A673 (cell line): ENCODE data around the gene FKBP4. TPM values are rescaled to one million over a fixed set of nuclear protein-coding genes. Genes with fewer than 3 reads are reported as not detected.

ENCODE experiments used
- BruUV-seq: library from RNA; stranded (reverse); fragments of 400-500 nt; replicated peaks from 2 replicates; lab custom pipeline; 2021; lab: Mats Ljungman, UMichigan
- CTCF ChIA-PET: fragments of 300-600 bp; sonication (Branson Sonifier 250); formaldehyde crosslinking; loops from one replicate; lab custom pipeline; 2022; ENCODE audit warnings: antibody characterized with exemption; lab: Charles Lee
- POLR2A ChIA-PET: fragments of 300-600 bp; sonication (Branson Sonifier 250); formaldehyde crosslinking; loops from one replicate; lab custom pipeline; 2022; ENCODE audit warnings: antibody characterized with exemption; ENCODE audit not compliant: low non-redundant PET; lab: Charles Lee
- DNase-seq: peaks from one replicate; pipeline ENCODE4 v3.0.0-alpha.2; 2015; ENCODE audit warnings: low spot score
- H3K27ac ChIP-seq: fragments of 200-600 bp; sonication (generic); 2 replicates; pipeline ENCODE4 v1.5.1; 2016; ENCODE audit warnings: mixed run types, low read depth, mild to moderate bottlenecking, mixed read lengths, antibody characterized with exemption, low read length; ENCODE audit not compliant: poor library complexity, severe bottlenecking
- H3K27me3 ChIP-seq: fragments of 200-600 bp; sonication (generic); replicated peaks from 2 replicates; pipeline ENCODE4 v1.6.1; 2017; ENCODE audit warnings: mixed run types, low read depth, mild to moderate bottlenecking, mixed read lengths, antibody characterized with exemption, low read length; ENCODE audit not compliant: insufficient read depth, poor library complexity
- H3K36me3 ChIP-seq: fragments of 200-600 bp; sonication (generic); 2 replicates; pipeline ENCODE4 v1.6.1; 2016; ENCODE audit warnings: mixed run types, mild to moderate bottlenecking, mixed read lengths, antibody characterized with exemption, low read length; ENCODE audit not compliant: insufficient read depth, poor library complexity, severe bottlenecking
- H3K4me1 ChIP-seq: fragments of 200-600 bp; sonication (generic); 2 replicates; pipeline ENCODE4 v1.6.1; 2017; ENCODE audit warnings: mixed run types, mild to moderate bottlenecking, mixed read lengths, antibody characterized with exemption, low read length; ENCODE audit not compliant: insufficient read depth, poor library complexity, severe bottlenecking
- H3K4me3 ChIP-seq: fragments of 200-600 bp; sonication (generic); 2 replicates; pipeline ENCODE4 v1.5.1; 2016; ENCODE audit warnings: low read depth, mixed run types, mild to moderate bottlenecking, mixed read lengths, low read length; ENCODE audit not compliant: poor library complexity, severe bottlenecking
- H3K9me3 ChIP-seq: fragments of 200-600 bp; sonication (generic); 2 replicates; pipeline ENCODE4 v1.6.1; 2016; ENCODE audit warnings: mixed run types, low read depth, mild to moderate bottlenecking, mixed read lengths, antibody characterized with exemption, low read length; ENCODE audit not compliant: poor library complexity, severe bottlenecking
- EZH2 ChIP-seq: fragments of 200-600 bp; sonication (generic); IDR thresholded peaks from 2 replicates; pipeline ENCODE4 v1.6.1; 2017; ENCODE audit warnings: borderline replicate concordance, low read depth, mild to moderate bottlenecking, mixed read lengths, antibody characterized with exemption, low read length; ENCODE audit not compliant: poor library complexity, severe bottlenecking
- intact Hi-C: fragments of 100-400 bp; cut with micrococcal nuclease; formaldehyde crosslinking; loops from one replicate; pipeline ENCODE4 v1.10.0; 2022; ENCODE audit not compliant: unreplicated experiment
- total RNA-seq: library from RNA; stranded (reverse); gene quantifications from 2 replicates; pipeline ENCODE4 v1.2.3, GENCODE V29; 2021
- TF ChIP-seq, protein P1 (sequence below): fragments of 300-800, 200-600 bp; sonication (generic); conservative IDR thresholded peaks from 2 replicates; pipeline ENCODE4 v1.5.1; 2017; ENCODE audit warnings: low read depth, mild to moderate bottlenecking, antibody characterized with exemption, low read length, moderate library complexity, mixed read lengths

Gene FKBP4
- total RNA-seq, 1 experiment from 2014 or later = 196 TPM

GRCh38 chr12:2823483-2823882 lies 28.7 kb downstream of the FKBP4 start:
- intact Hi-C loops = no loop called here
- no peak for DNase-seq
- Histone ChIP-seq H3K4me1 (no peaks in the 10 kb centered on the region), H3K4me3 (no peak overlapping the region), H3K36me3 (peaks cover 25% of the 10 kb centered on the region), H3K27ac (no peak overlapping the region), H3K27me3 (no peaks in the 10 kb centered on the region), H3K9me3 (no peaks in the 10 kb centered on the region)
- ChIA-PET CTCF (no interaction called here), POLR2A (no interaction called here)
- BruUV-seq = no TSS peak
- TF ChIP-seq, protein P1, sequence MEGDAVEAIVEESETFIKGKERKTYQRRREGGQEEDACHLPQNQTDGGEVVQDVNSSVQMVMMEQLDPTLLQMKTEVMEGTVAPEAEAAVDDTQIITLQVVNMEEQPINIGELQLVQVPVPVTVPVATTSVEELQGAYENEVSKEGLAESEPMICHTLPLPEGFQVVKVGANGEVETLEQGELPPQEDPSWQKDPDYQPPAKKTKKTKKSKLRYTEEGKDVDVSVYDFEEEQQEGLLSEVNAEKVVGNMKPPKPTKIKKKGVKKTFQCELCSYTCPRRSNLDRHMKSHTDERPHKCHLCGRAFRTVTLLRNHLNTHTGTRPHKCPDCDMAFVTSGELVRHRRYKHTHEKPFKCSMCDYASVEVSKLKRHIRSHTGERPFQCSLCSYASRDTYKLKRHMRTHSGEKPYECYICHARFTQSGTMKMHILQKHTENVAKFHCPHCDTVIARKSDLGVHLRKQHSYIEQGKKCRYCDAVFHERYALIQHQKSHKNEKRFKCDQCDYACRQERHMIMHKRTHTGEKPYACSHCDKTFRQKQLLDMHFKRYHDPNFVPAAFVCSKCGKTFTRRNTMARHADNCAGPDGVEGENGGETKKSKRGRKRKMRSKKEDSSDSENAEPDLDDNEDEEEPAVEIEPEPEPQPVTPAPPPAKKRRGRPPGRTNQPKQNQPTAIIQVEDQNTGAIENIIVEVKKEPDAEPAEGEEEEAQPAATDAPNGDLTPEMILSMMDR = no peak
- no peak for TF ChIP-seq EZH2

DNA sequence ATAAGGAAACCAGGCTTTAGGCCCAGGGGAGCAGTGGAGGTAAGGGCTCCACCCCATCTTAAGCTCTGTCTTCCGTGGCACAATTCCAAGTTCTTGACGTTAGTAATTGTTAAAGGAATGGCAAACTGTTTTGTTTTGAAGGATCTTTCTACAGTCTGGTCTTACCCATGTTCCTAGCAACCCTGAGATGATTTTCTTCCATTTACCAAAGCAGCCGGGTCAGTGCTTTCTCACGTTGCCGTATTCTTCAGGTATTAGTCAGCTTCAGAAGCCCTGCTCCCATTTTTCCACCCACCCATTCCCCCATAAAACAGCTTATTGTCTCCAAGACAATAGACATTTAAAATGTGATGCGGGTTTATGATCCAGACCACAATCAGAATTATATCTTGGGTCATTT lies 29.8 kb downstream of the FKBP4 start:
- no peak for TF ChIP-seq EZH2
- TF ChIP-seq, protein P1 = no peak
- H3K4me1 ChIP-seq = no peaks in the 10 kb centered on the region
- H3K36me3 ChIP-seq = peaks cover 25% of the 10 kb centered on the region
- no peak for DNase-seq
- no peaks in the 10 kb centered on the region for H3K9me3 ChIP-seq
- CTCF ChIA-PET = interaction anchor here (0.5 kb wide), 1 partner anchor 61 kb away, joined by 9 read pairs; no protein-coding TSS in a partner anchor
- BruUV-seq = no TSS peak
- H3K27ac ChIP-seq = no peak overlapping the region
- no peak overlapping the region for H3K4me3 ChIP-seq
- POLR2A ChIA-PET = interaction anchor here (0.6 kb wide), 1 partner anchor 1188 kb away, joined by 3 read pairs; no protein-coding TSS in a partner anchor
- no peaks in the 10 kb centered on the region for H3K27me3 ChIP-seq
- intact Hi-C loops = no loop called here

- H3K9me3 ChIP-seq = no peaks in the 10 kb centered on the region
- ChIA-PET POLR2A (no interaction called here), CTCF (interaction anchor here (0.5 kb wide), 1 partner anchor 60 kb away, joined by 9 read pairs; no protein-coding TSS in a partner anchor)
- no peak overlapping the region for H3K27ac ChIP-seq
- H3K4me1 ChIP-seq = no peaks in the 10 kb centered on the region
- H3K36me3 ChIP-seq = peaks cover 25% of the 10 kb centered on the region
- H3K27me3 ChIP-seq = no peaks in the 10 kb centered on the region
- TSS peak; percentile 14 for BruUV-seq
- TF ChIP-seq EZH2 = no peak
- TF ChIP-seq, protein P1 = no peak
- intact Hi-C loops = no loop called here
- no peak overlapping the region for H3K4me3 ChIP-seq
- no peak for DNase-seq
These were observed 30.4 kb downstream of the FKBP4 start for GRCh38 chr12:2825132-2825531.
